WTC11 (cell line): ENCODE results near the gene SPACA1. TPM values are rescaled to one million over a fixed set of nuclear protein-coding genes. Genes with fewer than 3 reads are reported as not detected.
"Not testable (repeated sequence)": the region's sequence is repeated elsewhere in the genome, so short reads cannot be mapped to it uniquely, and the experiment has no call there.

Experiments
- ATAC-seq: fragments of 200-7000 bp; cut with Tn5 transposase; 2 replicates; pipeline ENCODE4 v1.10.0; 2021; ENCODE audit warnings: mild to moderate bottlenecking, moderate library complexity
- CTCF ChIA-PET: fragments of 300-600 bp; sonication (Branson Sonifier 250); formaldehyde crosslinking; loops from one replicate; lab custom pipeline; 2021; ENCODE audit warnings: antibody characterized with exemption; lab: Charles Lee
- POLR2A ChIA-PET: fragments of 350-600 bp; sonication (Branson Sonifier 250); formaldehyde crosslinking; loops from one replicate; lab custom pipeline; 2021; ENCODE audit warnings: antibody characterized with exemption; lab: Charles Lee
- DNase-seq: peaks from one replicate; pipeline ENCODE4 v3.0.0; 2021; ENCODE audit warnings: low spot score
- H3K27ac Mint-ChIP-seq: 2 replicates; pipeline ENCODE4 v1.8.0; 2021; ENCODE audit warnings: mixed read lengths
- H3K27me3 Mint-ChIP-seq: 2 replicates; pipeline ENCODE4 v1.8.0; 2021; ENCODE audit warnings: low read depth, mild to moderate bottlenecking, moderate library complexity, mixed read lengths
- H3K36me3 Mint-ChIP-seq: 2 replicates; pipeline ENCODE4 v1.8.0; 2021; ENCODE audit warnings: mixed read lengths
- H3K4me1 Mint-ChIP-seq: 2 replicates; pipeline ENCODE4 v1.8.0; 2022; ENCODE audit warnings: mixed read lengths
- H3K4me3 Mint-ChIP-seq: 2 replicates; pipeline ENCODE4 v1.8.0; 2021; ENCODE audit warnings: mild to moderate bottlenecking, moderate library complexity, mixed read lengths
- H3K9me3 Mint-ChIP-seq: 2 replicates; pipeline ENCODE4 v1.8.0; 2021; ENCODE audit warnings: mixed read lengths
- MXD4 ChIP-seq: fragments of 250-450 bp; sonication (Bioruptor Pico); IDR thresholded peaks from 2 replicates; pipeline ENCODE4 v1.8.0; 2021; ENCODE audit warnings: mild to moderate bottlenecking, moderate library complexity, borderline replicate concordance
- NFE2L1 ChIP-seq: sonication (generic); formaldehyde crosslinking; IDR thresholded peaks from 2 replicates; pipeline ENCODE4 v1.8.1; 2023; ENCODE audit warnings: missing genetic modification reagents
- RELA ChIP-seq: sonication (generic); formaldehyde crosslinking; IDR thresholded peaks from 2 replicates; pipeline ENCODE4 v1.8.1; 2022; ENCODE audit warnings: missing genetic modification reagents, mild to moderate bottlenecking, borderline replicate concordance
- SMAD3 ChIP-seq: sonication (generic); formaldehyde crosslinking; IDR thresholded peaks from 2 replicates; pipeline ENCODE4 v1.8.0; 2022; ENCODE audit warnings: missing genetic modification reagents, mild to moderate bottlenecking, borderline replicate concordance
- ZNF121 ChIP-seq: sonication (generic); formaldehyde crosslinking; IDR thresholded peaks from 2 replicates; pipeline ENCODE4 v1.8.0; 2023; ENCODE audit warnings: missing genetic modification reagents
- ZNF138 ChIP-seq: sonication (generic); formaldehyde crosslinking; conservative IDR thresholded peaks from 2 replicates; pipeline ENCODE4 v1.8.1; 2022; ENCODE audit warnings: mild to moderate bottlenecking, moderate library complexity, missing genetic modification reagents
- ZNF219 ChIP-seq: sonication (generic); formaldehyde crosslinking; IDR thresholded peaks from 2 replicates; pipeline ENCODE4 v1.8.0; 2023; ENCODE audit warnings: missing genetic modification reagents, mild to moderate bottlenecking, borderline replicate concordance
- ZNF317 ChIP-seq: sonication (generic); formaldehyde crosslinking; IDR thresholded peaks from 2 replicates; pipeline ENCODE4 v1.8.1; 2023; ENCODE audit warnings: low read depth, mild to moderate bottlenecking, moderate library complexity, missing genetic modification reagents, borderline replicate concordance
- total RNA-seq: library from RNA; stranded (reverse); gene quantifications from 3 replicates; pipeline ENCODE4 v1.2.3, GENCODE V29; 2021
- TF ChIP-seq, protein P1 (sequence below): sonication (generic); formaldehyde crosslinking; IDR thresholded peaks from 2 replicates; pipeline ENCODE4 v1.8.0; 2022; ENCODE audit warnings: mild to moderate bottlenecking, missing genetic modification reagents
- TF ChIP-seq, protein P2 (sequence below): sonication (generic); formaldehyde crosslinking; IDR thresholded peaks from 2 replicates; pipeline ENCODE4 v1.8.1; 2023; ENCODE audit warnings: mild to moderate bottlenecking, missing genetic modification reagents, borderline replicate concordance
- TF ChIP-seq, protein P3 (sequence below): sonication (generic); formaldehyde crosslinking; IDR thresholded peaks from 2 replicates; pipeline ENCODE4 v1.8.0; 2022; ENCODE audit warnings: mild to moderate bottlenecking, missing genetic modification reagents
- TF ChIP-seq, protein P4 (sequence below): sonication (generic); formaldehyde crosslinking; IDR thresholded peaks from 2 replicates; pipeline ENCODE4 v1.8.1; 2023; ENCODE audit warnings: mild to moderate bottlenecking, missing genetic modification reagents
- TF ChIP-seq, protein P5 (sequence below): sonication (generic); formaldehyde crosslinking; IDR thresholded peaks from 2 replicates; pipeline ENCODE4 v1.8.1; 2022; ENCODE audit warnings: missing genetic modification reagents, borderline replicate concordance
- TF ChIP-seq, protein P6 (sequence below): sonication (generic); formaldehyde crosslinking; IDR thresholded peaks from 2 replicates; pipeline ENCODE4 v1.8.1; 2023; ENCODE audit warnings: mild to moderate bottlenecking, missing genetic modification reagents, moderate library complexity
- TF ChIP-seq, protein P7 (sequence below): fragments of 250-450 bp; sonication (Bioruptor Pico); IDR thresholded peaks from 2 replicates; pipeline ENCODE4 v2.1.2; 2022; ENCODE audit warnings: mild to moderate bottlenecking, moderate library complexity
- TF ChIP-seq, protein P8 (sequence below): sonication (generic); formaldehyde crosslinking; IDR thresholded peaks from 2 replicates; pipeline ENCODE4 v1.8.1; 2023; ENCODE audit warnings: mild to moderate bottlenecking, missing genetic modification reagents, moderate library complexity

The SPACA1 gene
- total RNA-seq, 1 experiment from 2014 or later = not detected

DNA sequence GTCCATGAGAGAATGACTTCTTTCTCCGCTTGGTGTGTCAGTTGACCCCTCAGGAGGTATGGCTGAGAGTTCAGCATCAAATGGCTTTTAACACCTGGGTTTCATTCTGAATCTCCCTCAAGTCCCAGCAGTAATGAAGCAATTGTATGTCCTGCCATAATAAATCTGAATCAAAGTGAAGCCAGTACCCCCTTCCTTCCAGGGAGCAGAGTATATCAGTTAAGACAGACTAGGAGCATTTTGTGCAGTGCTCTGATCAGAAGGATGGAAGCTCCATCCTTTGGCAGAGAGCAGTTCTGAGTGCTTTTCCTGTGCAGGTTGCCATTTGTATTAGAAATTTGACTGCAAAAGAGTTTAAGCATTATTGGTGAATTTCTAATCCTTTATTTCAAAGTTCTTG, 46.9 kb upstream of the SPACA1 start:
- peaks cover 21% of the 10 kb centered on the region for H3K4me1 Mint-ChIP-seq
- no peak for DNase-seq
- ATAC-seq = no peak
- ChIA-PET CTCF (no interaction called here), POLR2A (no interaction called here)
- no peaks in the 10 kb centered on the region for H3K36me3 Mint-ChIP-seq
- TF ChIP-seq, protein P1, sequence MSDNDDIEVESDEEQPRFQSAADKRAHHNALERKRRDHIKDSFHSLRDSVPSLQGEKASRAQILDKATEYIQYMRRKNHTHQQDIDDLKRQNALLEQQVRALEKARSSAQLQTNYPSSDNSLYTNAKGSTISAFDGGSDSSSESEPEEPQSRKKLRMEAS = no peak
- TF ChIP-seq ZNF138 (CRISPR knock-in tag) = no peak
- TF ChIP-seq ZNF317 (CRISPR knock-in tag) = no peak
- TF ChIP-seq, protein P2, sequence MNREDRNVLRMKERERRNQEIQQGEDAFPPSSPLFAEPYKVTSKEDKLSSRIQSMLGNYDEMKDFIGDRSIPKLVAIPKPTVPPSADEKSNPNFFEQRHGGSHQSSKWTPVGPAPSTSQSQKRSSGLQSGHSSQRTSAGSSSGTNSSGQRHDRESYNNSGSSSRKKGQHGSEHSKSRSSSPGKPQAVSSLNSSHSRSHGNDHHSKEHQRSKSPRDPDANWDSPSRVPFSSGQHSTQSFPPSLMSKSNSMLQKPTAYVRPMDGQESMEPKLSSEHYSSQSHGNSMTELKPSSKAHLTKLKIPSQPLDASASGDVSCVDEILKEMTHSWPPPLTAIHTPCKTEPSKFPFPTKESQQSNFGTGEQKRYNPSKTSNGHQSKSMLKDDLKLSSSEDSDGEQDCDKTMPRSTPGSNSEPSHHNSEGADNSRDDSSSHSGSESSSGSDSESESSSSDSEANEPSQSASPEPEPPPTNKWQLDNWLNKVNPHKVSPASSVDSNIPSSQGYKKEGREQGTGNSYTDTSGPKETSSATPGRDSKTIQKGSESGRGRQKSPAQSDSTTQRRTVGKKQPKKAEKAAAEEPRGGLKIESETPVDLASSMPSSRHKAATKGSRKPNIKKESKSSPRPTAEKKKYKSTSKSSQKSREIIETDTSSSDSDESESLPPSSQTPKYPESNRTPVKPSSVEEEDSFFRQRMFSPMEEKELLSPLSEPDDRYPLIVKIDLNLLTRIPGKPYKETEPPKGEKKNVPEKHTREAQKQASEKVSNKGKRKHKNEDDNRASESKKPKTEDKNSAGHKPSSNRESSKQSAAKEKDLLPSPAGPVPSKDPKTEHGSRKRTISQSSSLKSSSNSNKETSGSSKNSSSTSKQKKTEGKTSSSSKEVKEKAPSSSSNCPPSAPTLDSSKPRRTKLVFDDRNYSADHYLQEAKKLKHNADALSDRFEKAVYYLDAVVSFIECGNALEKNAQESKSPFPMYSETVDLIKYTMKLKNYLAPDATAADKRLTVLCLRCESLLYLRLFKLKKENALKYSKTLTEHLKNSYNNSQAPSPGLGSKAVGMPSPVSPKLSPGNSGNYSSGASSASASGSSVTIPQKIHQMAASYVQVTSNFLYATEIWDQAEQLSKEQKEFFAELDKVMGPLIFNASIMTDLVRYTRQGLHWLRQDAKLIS (CRISPR knock-in tag) = no peak
- no peak for TF ChIP-seq RELA (CRISPR knock-in tag)
- TF ChIP-seq, protein P3, sequence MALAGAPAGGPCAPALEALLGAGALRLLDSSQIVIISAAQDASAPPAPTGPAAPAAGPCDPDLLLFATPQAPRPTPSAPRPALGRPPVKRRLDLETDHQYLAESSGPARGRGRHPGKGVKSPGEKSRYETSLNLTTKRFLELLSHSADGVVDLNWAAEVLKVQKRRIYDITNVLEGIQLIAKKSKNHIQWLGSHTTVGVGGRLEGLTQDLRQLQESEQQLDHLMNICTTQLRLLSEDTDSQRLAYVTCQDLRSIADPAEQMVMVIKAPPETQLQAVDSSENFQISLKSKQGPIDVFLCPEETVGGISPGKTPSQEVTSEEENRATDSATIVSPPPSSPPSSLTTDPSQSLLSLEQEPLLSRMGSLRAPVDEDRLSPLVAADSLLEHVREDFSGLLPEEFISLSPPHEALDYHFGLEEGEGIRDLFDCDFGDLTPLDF (CRISPR knock-in tag) = no peak
- TF ChIP-seq, protein P4, sequence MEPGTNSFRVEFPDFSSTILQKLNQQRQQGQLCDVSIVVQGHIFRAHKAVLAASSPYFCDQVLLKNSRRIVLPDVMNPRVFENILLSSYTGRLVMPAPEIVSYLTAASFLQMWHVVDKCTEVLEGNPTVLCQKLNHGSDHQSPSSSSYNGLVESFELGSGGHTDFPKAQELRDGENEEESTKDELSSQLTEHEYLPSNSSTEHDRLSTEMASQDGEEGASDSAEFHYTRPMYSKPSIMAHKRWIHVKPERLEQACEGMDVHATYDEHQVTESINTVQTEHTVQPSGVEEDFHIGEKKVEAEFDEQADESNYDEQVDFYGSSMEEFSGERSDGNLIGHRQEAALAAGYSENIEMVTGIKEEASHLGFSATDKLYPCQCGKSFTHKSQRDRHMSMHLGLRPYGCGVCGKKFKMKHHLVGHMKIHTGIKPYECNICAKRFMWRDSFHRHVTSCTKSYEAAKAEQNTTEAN (CRISPR knock-in tag) = no peak
- TF ChIP-seq, protein P5, sequence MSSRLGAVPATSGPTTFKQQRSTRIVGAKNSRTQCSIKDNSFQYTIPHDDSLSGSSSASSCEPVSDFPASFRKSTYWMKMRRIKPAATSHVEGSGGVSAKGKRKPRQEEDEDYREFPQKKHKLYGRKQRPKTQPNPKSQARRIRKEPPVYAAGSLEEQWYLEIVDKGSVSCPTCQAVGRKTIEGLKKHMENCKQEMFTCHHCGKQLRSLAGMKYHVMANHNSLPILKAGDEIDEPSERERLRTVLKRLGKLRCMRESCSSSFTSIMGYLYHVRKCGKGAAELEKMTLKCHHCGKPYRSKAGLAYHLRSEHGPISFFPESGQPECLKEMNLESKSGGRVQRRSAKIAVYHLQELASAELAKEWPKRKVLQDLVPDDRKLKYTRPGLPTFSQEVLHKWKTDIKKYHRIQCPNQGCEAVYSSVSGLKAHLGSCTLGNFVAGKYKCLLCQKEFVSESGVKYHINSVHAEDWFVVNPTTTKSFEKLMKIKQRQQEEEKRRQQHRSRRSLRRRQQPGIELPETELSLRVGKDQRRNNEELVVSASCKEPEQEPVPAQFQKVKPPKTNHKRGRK = no peak
- TF ChIP-seq NFE2L1 (CRISPR knock-in tag) = no peak
- TF ChIP-seq SMAD3 = no peak
- TF ChIP-seq, protein P6, sequence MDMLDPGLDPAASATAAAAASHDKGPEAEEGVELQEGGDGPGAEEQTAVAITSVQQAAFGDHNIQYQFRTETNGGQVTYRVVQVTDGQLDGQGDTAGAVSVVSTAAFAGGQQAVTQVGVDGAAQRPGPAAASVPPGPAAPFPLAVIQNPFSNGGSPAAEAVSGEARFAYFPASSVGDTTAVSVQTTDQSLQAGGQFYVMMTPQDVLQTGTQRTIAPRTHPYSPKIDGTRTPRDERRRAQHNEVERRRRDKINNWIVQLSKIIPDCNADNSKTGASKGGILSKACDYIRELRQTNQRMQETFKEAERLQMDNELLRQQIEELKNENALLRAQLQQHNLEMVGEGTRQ (CRISPR knock-in tag) = no peak
- TF ChIP-seq, protein P7, sequence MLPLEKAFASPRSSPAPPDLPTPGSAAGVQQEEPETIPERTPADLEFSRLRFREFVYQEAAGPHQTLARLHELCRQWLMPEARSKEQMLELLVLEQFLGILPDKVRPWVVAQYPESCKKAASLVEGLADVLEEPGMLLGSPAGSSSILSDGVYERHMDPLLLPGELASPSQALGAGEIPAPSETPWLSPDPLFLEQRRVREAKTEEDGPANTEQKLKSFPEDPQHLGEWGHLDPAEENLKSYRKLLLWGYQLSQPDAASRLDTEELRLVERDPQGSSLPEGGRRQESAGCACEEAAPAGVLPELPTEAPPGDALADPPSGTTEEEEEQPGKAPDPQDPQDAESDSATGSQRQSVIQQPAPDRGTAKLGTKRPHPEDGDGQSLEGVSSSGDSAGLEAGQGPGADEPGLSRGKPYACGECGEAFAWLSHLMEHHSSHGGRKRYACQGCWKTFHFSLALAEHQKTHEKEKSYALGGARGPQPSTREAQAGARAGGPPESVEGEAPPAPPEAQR (CRISPR knock-in tag) = no peak
- TF ChIP-seq, protein P8, sequence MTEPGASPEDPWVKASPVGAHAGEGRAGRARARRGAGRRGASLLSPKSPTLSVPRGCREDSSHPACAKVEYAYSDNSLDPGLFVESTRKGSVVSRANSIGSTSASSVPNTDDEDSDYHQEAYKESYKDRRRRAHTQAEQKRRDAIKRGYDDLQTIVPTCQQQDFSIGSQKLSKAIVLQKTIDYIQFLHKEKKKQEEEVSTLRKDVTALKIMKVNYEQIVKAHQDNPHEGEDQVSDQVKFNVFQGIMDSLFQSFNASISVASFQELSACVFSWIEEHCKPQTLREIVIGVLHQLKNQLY (CRISPR knock-in tag) = no peak
- TF ChIP-seq ZNF121 (CRISPR knock-in tag) = no peak
- TF ChIP-seq MXD4 (CRISPR knock-in tag) = no peak
- no peak for TF ChIP-seq ZNF219
- no peak overlapping the region for H3K4me3 Mint-ChIP-seq
- H3K27me3 Mint-ChIP-seq = no peaks in the 10 kb centered on the region; the same call in 1 of the 2 replicates
- H3K27ac Mint-ChIP-seq = no peak overlapping the region
- 0 out of 2 replicates have a peak, but pooled peaks cover 5% of the 10 kb centered on the region for H3K9me3 Mint-ChIP-seq

DNA sequence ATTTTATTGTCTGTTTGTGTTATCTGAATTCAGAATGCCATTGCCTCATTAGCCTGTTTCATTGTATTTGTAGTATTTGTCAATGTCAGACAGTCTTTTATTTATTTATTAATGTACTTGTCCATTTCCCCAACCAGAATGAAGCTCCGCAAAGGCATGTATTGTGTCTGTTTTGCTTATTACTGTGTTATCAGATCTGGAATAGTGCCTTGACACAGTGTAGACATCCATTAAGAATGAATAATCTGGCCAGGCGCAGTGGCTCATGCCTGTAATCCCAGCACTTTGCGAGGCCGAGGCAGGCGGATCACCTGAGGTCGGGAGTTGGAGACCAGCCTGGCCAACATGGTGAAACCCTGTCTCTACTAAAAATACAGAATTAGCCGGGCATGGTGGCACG, 46.4 kb upstream of the SPACA1 start:
- H3K9me3 Mint-ChIP-seq, H3K27ac Mint-ChIP-seq, CTCF ChIA-PET, DNase-seq, POLR2A ChIA-PET, H3K4me3 Mint-ChIP-seq, H3K27me3 Mint-ChIP-seq, ATAC-seq, H3K36me3 Mint-ChIP-seq: not testable (repeated sequence)
- H3K4me1 Mint-ChIP-seq = peaks cover 18% of the 10 kb centered on the region
